SU-DHL-6 (cell line): ENCODE data around the gene DDX54.

Source experiments
- CTCF ChIP-seq: fragments of 200-600 bp; sonication (generic); IDR thresholded peaks from one replicate; pipeline ENCODE4 v1.5.1; 2017; ENCODE audit warnings: antibody characterized with exemption, mild to moderate bottlenecking, low read length, moderate library complexity; ENCODE audit not compliant: insufficient read depth, poor library complexity, severe bottlenecking
- EZH2phosphoT487 ChIP-seq: fragments of 200-600 bp; sonication (generic), shearing (Covaris generic); conservative IDR thresholded peaks from 2 replicates; pipeline ENCODE4 v1.6.1; 2018; ENCODE audit warnings: mild to moderate bottlenecking, antibody characterized with exemption, low read length, moderate library complexity, mixed read lengths

- TF ChIP-seq EZH2phosphoT487 (no peak), CTCF (no peak)
Observed at GRCh38 chr12:113109360-113109759, 75.9 kb downstream of the DDX54 start.
